HG03460 (cell line): ENCODE measurements around the gene C11orf97.
A peak's percentile ranks its signal among the peaks of the same experiment; 100 is the strongest.

Experiments used
- ATAC-seq: cut with Tn5 transposase; IDR thresholded peaks from one replicate; pipeline ENCODE4 v1.9.1; 2021; ENCODE audit not compliant: unreplicated experiment

The C11orf97 gene

DNA sequence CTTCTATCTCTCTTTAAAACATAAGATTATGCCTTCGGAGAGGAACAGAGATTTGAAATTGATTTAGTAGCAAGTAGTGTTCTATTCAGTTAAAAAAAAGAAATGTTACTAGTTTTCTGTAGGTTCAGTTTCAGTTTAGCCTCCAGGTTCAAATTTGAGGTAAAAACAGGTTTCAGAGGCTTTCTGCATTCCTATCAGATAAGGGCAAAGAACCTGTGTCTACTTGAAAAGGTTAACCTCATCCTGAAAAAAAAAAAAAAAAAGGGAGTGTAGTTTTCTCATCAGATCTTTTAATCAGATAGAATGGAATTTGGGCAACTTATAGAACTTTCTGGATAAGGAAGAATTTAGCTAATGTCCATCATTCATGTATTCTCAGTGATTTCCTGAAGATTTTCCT lies 12.1 kb downstream of the C11orf97 start:
- ATAC-seq: no peak

DNA sequence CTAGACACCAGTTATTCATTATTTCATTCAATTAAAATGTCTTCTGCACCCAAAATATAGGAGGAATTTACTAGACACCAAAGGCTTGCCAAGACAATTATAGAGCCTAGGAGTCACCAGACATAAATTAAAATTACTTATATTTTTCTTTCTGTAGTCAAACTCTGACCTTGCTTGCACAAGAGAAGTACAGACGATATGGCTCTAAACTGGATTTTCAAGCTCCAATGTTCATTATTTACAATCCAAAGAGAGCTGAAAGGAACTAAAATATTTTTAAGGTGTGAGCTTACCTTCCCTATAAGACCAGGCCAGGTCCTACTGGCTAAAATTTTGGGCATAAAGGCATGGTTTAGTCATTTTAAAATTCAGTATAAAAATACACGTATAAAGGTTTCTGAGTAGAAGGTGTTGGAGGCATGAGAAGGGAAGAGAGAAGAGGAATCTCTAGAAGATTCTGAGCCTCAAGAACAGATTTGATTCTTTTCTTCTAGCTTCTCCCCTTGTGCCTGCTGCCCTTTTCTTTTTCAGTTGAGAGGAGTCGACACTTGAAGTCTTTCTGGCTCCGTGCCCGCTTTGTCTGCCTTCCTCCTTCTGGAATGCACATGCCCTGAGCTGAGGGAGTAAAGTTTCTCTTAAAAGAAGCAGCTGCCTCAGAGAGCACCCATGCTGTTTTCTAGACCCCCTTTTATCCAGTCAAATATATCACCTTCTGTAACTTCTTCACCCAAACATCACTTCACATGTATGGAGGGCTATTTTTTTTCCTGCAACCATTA lies 13.5 kb downstream of the C11orf97 start:
- no peak for ATAC-seq

DNA sequence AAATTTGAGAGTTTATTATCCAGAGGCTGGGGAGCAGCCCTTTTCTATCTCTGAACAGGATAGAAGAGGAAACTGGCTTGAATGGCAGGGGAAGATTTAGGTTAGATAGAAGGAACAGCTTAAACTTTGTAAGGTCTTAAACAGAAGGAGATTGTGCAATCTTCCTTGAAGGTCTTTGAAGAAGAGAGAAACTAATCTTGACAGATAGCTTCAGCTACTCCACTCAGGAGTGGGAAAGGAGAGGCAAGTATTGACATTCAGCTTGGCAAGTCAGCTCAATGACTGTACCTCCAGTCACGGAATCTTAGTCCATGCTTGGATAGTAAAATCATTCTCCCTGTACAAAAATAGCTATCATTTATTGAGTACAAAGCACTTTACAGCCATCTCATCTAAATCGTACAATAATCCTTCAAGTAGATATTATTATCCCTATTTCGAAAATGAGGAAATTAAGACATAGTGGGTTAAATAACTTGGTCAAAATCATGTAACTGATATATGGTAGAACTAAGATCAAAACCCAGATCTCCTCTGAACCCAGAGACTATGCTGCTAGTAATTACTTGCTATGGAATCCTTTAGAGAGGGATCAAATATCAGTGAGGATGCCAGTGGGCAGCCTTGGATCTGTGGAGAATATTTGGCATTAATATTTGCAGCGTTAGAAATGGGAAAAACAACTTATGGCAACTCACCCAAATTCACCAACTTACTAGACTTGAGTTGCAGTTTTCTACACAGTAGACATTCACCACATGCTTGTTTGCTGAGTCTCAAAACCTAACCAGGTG lies 14.6 kb downstream of the C11orf97 start:
- no peak for ATAC-seq

DNA sequence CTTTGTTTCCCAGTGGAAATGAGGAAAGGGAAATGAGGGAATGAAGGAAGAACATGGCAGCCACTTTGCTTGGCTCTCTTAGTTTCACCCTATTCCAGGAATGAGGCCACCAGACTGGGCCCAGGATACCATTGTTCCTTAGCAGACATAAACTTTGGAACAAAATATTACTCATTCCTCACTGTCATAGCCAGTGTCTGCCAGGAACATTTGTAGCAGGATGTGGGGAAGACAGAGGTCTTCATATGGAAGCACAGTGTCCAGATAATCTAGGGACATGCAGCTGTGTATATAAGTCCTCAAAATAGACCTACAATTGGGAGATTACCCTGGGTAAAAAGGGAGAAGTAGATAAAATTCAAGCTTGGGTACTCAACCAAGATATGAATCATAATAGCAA lies 16.3 kb downstream of the C11orf97 start:
- ATAC-seq: no peak

DNA sequence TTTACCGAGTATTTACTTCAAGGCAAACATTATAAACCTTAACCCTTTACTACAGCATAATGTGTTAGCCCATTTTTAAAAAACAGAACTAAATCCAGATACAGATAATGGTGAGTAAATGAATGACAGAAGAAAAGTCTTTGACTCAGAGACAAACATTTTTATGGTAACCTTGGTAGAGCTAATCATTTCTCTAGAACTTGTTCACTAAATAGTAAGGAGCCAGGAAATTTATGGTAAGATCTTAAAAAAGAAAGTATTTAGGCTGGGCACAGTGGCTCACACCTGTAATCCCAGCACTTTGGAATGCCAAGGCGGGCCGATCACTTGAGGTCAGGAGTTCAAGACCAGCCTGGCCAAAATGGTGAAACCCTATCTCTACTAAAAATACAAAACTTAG lies 19.9 kb downstream of the C11orf97 start:
- no peak for ATAC-seq

DNA sequence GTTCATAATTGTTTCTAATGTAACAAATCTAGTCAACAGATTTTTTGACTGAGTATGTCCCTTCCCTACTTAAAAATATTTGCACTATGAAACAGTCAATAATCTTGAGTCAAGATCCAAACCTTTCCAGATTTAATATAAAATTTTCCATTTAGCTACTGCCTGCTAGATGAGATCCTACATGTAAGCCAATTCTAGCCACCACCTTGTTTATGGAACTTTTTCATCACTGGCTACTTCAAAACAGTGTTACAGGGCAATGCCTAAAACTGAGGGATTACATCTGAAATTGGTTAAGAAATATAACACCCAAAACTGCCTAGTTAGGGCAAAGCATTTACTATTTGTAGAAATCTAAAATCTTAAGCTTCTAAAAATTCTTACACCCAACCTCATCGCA lies 20.9 kb downstream of the C11orf97 start:
- ATAC-seq: no peak

DNA sequence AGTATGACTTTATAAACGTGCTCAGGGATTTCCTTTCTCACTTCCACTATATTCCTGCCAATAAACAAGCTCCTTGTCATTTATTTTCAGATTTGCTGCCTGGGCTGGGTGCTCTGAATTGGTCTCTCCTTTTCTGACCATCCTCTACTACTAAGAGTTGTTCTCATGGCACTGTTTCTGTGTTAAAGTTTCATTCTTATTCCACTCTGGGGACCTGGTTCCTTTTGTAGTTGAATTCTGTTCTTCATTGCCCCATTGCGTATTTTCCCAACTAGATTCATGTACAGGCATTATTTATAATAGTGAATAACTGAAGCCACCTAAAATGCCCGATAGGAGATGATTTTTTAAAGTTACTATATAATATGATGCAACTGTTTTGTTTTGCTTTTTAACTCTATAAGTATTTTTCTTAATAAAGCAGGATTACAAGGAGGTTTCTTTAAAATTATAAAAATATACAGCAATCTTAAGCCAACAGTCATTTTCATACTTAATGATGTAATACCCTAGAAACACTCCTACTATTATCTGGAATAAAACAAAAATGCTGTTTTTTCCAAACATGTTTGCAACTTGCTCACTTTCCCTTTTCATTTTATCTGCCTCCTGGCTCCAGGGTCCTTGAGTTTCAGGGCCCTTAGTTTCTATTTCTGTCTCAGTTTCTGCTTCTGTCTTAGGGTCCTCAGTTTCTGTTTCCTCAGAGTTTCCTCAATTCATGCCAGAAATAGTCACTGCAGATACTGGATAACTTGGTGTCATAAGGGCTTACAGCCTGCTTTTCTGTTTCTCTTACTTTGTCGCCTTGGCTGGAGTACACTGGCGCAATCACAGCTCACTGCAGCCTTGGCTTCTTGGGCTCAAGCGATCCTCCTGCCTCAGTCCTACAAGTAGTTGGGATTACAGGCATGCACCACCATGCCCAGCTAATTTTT lies 21.7 kb downstream of the C11orf97 start:
- no peak for ATAC-seq

DNA sequence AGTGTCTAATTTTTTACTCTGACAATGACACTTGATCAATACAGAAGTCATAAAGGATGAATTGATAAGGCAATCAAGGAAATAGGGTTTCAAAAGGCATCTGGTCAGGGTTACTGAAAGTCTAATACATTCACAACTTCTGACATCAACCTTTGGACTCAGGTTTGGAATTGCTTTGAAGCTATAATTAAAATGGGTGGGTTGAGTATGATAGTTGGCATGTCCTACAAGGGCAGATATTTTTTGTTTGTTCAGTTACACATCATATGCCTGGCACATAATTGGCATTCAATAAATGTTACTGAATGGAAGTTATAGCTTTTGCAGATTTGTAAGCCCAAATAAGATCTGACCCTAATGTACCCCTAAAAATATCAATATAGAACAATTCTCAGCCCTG lies 24.1 kb downstream of the C11orf97 start:
- ATAC-seq: no peak

DNA sequence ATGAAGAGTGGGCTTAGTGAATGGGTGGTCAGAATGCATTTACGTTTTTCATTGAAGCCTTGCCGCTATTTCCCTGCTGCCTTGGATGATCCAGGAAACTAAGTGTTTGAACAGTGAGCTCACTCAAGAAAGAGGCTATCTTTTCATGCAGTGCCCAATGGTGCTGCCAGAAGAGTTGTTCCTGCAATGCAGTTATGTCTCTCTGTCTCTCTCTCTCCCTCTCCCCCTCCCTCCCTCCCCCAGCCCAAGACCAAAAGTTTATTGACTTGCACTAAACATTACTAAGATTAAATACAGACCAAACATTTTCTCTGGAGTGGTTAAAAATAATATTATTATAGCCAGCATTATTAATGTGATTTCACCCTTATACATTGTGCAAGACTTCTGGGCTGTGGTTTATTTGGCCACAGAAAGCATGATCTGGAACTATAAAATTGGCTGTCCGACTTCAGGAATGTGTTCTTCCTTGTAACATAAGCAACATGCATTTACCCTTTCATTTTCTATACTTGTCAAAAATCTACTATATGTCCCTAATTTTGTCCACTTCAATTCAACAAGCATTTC lies 24.9 kb downstream of the C11orf97 start:
- ATAC-seq: no peak

DNA sequence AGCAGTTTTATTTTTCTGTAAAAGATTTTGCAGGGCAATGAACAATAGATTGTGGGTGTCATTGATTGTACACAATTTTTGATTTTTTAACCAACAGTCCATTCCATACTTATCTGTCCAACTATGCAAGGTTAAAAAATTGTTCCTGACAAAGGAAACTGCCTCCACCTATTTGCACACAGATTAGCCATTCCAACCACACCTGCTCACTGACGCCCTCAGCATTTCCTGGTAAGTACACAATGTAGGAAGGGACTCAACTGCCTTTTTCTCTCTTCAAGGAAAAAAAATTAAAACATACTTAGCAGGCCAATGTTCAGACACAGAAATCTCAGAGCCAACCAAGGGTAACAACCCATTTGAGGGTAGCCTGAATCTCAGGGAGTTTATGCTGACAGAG lies 27.2 kb downstream of the C11orf97 start:
- ATAC-seq: no peak

DNA sequence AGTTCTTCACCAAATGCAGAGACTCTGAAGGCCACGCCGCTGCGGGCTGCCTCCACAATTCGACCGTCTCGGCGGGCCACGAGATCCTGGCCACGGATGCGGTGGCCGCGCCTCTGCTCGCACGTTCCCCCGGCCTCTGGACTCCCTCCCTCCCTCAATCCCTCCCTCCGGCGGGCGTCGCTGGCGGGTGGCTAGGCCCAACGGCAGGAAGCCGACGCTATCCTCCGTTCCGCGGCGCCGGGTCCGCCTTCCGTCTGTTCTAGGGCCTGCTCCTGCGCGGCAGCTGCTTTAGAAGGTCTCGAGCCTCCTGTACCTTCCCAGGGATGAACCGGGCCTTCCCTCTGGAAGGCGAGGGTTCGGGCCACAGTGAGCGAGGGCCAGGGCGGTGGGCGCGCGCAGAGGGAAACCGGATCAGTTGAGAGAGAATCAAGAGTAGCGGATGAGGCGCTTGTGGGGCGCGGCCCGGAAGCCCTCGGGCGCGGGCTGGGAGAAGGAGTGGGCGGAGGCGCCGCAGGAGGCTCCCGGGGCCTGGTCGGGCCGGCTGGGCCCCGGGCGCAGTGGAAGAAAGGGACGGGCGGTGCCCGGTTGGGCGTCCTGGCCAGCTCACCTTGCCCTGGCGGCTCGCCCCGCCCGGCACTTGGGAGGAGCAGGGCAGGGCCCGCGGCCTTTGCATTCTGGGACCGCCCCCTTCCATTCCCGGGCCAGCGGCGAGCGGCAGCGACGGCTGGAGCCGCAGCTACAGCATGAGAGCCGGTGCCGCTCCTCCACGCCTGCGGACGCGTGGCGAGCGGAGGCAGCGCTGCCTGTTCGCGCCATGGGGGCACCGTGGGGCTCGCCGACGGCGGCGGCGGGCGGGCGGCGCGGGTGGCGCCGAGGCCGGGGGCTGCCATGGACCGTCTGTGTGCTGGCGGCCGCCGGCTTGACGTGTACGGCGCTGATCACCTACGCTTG lies 31.7 kb downstream of the C11orf97 start, which contains the start of gene FUT4:
Gene FUT4 (plus strand): TSS at position 227 of the 951 bp plus-strand sequence. CDS start 213 bp downstream, at position 440.
- peak; percentile 82 for ATAC-seq

DNA sequence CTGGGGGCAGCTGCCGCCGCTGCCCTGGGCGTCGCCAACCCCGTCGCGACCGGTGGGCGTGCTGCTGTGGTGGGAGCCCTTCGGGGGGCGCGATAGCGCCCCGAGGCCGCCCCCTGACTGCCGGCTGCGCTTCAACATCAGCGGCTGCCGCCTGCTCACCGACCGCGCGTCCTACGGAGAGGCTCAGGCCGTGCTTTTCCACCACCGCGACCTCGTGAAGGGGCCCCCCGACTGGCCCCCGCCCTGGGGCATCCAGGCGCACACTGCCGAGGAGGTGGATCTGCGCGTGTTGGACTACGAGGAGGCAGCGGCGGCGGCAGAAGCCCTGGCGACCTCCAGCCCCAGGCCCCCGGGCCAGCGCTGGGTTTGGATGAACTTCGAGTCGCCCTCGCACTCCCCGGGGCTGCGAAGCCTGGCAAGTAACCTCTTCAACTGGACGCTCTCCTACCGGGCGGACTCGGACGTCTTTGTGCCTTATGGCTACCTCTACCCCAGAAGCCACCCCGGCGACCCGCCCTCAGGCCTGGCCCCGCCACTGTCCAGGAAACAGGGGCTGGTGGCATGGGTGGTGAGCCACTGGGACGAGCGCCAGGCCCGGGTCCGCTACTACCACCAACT lies 32.5 kb downstream of the C11orf97 start:
- ATAC-seq: peak; percentile 2

DNA sequence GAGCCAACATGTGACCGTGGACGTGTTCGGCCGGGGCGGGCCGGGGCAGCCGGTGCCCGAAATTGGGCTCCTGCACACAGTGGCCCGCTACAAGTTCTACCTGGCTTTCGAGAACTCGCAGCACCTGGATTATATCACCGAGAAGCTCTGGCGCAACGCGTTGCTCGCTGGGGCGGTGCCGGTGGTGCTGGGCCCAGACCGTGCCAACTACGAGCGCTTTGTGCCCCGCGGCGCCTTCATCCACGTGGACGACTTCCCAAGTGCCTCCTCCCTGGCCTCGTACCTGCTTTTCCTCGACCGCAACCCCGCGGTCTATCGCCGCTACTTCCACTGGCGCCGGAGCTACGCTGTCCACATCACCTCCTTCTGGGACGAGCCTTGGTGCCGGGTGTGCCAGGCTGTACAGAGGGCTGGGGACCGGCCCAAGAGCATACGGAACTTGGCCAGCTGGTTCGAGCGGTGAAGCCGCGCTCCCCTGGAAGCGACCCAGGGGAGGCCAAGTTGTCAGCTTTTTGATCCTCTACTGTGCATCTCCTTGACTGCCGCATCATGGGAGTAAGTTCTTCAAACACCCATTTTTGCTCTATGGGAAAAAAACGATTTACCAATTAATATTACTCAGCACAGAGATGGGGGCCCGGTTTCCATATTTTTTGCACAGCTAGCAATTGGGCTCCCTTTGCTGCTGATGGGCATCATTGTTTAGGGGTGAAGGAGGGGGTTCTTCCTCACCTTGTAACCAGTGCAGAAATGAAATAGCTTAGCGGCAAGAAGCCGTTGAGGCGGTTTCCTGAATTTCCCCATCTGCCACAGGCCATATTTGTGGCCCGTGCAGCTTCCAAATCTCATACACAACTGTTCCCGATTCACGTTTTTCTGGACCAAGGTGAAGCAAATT lies 33.3 kb downstream of the C11orf97 start:
- no peak for ATAC-seq

DNA sequence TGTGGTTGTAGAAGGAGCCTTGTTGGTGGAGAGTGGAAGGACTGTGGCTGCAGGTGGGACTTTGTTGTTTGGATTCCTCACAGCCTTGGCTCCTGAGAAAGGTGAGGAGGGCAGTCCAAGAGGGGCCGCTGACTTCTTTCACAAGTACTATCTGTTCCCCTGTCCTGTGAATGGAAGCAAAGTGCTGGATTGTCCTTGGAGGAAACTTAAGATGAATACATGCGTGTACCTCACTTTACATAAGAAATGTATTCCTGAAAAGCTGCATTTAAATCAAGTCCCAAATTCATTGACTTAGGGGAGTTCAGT lies 33.9 kb downstream of the C11orf97 start:
- ATAC-seq: no peak

DNA sequence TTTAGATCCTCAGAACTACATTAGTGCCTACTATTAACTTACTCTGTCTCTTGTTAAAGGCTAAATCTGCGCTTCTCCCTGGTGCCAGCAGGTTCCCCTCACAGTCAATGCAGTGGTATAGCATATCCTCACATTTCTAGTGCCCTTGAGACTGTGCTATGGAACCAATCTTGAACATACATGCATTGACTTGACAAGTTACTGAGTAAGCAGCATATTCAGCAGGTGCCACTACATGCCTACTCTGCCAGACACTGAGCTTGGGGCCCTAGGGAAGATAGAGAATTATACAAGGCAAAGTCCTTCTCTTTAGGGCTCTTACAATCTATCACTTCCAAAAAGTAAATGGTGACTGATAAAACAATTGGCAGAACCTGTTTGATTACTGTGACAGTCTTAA lies 34.6 kb downstream of the C11orf97 start:
- no peak for ATAC-seq

DNA sequence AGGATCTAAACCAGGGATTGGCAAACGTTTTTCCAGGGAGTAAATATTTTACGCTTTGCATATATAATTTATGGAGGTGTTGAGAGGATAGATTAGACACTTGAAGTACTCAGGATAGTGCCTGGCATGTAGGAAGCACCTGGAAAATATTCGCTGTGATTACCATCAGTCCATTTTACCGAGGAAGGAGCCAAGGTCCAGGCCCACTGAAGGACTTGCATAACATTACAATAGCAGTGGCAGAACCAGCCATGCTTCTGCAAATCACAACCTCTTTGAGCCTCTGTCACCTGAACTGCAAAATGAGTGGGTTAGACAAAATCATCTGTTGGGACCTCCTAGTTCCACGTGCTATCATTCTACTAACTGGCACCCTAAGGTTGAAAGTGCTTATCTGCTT lies 36.9 kb downstream of the C11orf97 start:
- ATAC-seq: no peak

DNA sequence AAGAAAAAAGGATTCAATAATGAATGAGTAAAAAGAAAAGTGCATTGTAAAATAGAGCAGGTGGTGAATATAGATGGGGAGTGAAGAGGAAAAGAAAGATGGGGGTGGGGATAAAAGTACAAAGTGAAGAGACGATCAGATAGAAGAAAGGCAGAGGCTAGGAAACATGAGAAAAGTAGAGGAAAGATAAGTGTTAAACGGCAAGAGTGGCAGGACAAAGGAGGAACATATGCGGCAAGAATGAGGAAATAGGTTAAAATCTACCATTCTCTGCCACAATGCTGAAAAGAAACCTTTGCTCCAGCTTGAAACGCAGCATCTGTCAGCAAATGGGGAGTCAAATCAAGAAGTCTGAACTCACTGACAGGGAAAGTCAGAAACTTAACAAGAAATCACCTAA lies 38.3 kb downstream of the C11orf97 start:
- no peak for ATAC-seq

DNA sequence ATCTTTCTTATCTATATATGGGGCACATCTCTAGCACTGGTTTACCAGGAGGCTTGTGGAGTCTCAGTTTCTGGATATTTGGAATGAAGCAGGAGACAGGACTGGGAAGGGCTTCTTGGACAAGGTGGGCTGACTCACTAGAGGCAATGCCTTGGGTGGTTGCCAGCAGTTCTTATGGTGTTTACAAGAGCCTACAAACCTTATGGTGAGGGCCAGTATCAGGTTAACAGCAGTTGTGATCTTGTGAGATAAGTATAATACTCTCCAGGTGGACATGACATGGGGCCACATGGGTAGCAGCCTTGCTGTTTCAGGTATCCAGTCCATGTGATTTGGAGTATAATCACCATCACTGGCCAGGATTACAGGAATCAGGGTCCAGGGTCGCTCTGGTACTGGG lies 41.7 kb downstream of the C11orf97 start:
- ATAC-seq: no peak
